Left forelimb (tissue), 1 donor: Measurements from ENCODE around the gene C5AR2.
"Not testable (repeated sequence)": the region's sequence is repeated elsewhere in the genome, so short reads cannot be mapped to it uniquely, and the experiment has no call there.

Source experiments
- DNase-seq: peaks from one replicate; pipeline ENCODE4 v3.0.0-alpha.2; 2018; ENCODE audit warnings: low spot score

Gene C5AR2

GRCh38 chr19:47331931-47332547, at the start of gene C5AR2:
Gene C5AR2 (plus strand): TSS chr19:47332175. CDS start chr19:47340800, 8,625 bp downstream.
- no peak for DNase-seq

GRCh38 chr19:47283405-47284059, 48.4 kb upstream of the C5AR2 start:
- DNase-seq = no peak

GRCh38 chr19:47284324-47284899, 47.6 kb upstream of the C5AR2 start:
- no peak for DNase-seq

GRCh38 chr19:47296036-47296435, 35.9 kb upstream of the C5AR2 start:
- no peak for DNase-seq

GRCh38 chr19:47300867-47301266, 31.1 kb upstream of the C5AR2 start:
- not testable (repeated sequence) for DNase-seq

GRCh38 chr19:47302249-47302648, 29.7 kb upstream of the C5AR2 start:
- DNase-seq = no peak

GRCh38 chr19:47303966-47304365, 28.0 kb upstream of the C5AR2 start:
- DNase-seq = no peak

- no peak for DNase-seq
These were observed 26.6 kb upstream of the C5AR2 start for GRCh38 chr19:47305309-47305751.

- DNase-seq = no peak
These were observed 25.7 kb upstream of the C5AR2 start for GRCh38 chr19:47306303-47306702.

GRCh38 chr19:47309038-47309437, 22.9 kb upstream of the C5AR2 start:
- DNase-seq = no peak

GRCh38 chr19:47309608-47310007, 22.4 kb upstream of the C5AR2 start, which contains the start of gene C5AR1:
Gene C5AR1 (plus strand): TSS chr19:47309861. CDS start chr19:47309896, 35 bp downstream.
- DNase-seq = no peak

GRCh38 chr19:47310323-47310722, 21.7 kb upstream of the C5AR2 start:
- DNase-seq = no peak

- DNase-seq = no peak
These were observed 21.2 kb upstream of the C5AR2 start for GRCh38 chr19:47310819-47311218.

- DNase-seq = no peak
These were observed 19.5 kb upstream of the C5AR2 start for GRCh38 chr19:47312366-47313006.

- no peak for DNase-seq
These were observed 18.1 kb upstream of the C5AR2 start for GRCh38 chr19:47313754-47314295.

- DNase-seq = no peak
These were observed 16.7 kb upstream of the C5AR2 start for GRCh38 chr19:47315125-47315821.

- no peak for DNase-seq
These were observed 15.5 kb upstream of the C5AR2 start for GRCh38 chr19:47316513-47316912.

GRCh38 chr19:47319923-47320871, 11.8 kb upstream of the C5AR2 start:
- DNase-seq = no peak

GRCh38 chr19:47321630-47322029, 10.3 kb upstream of the C5AR2 start:
- DNase-seq = no peak

- DNase-seq = no peak
These were observed 9.9 kb upstream of the C5AR2 start for GRCh38 chr19:47322058-47322457.

GRCh38 chr19:47323409-47323808, 8.6 kb upstream of the C5AR2 start:
- no peak for DNase-seq
